Ovary (tissue), 9 donors: ENCODE data around the gene UNC93A. TPM values are rescaled to one million over a fixed set of nuclear protein-coding genes. Genes with fewer than 3 reads are reported as not detected.
"Not testable (repeated sequence)": the region's sequence is repeated elsewhere in the genome, so short reads cannot be mapped to it uniquely, and the experiment has no call there.

ENCODE experiments used
- DNase-seq, 5 donors: peaks; one replicate each; pipeline ENCODE4 v3.0.0-alpha.2; 2019 to 2020
- H3K27ac ChIP-seq, 2 donors: fragments of 200-600 bp; one replicate each; pipeline versions ENCODE4 v1.5.1 to v1.8.0; 2019 to 2022
- H3K27me3 ChIP-seq: fragments of 200-600 bp; one replicate; pipeline ENCODE4 v1.8.0; 2022
- H3K36me3 ChIP-seq: fragments of 200-600 bp; sonication (generic); one replicate; pipeline ENCODE4 v1.5.1; 2019
- H3K4me1 ChIP-seq: one replicate; pipeline ENCODE4 v1.8.1; 2013; ENCODE audit warnings: mild to moderate bottlenecking, moderate library complexity; ENCODE audit not compliant: insufficient read depth
- H3K4me3 ChIP-seq: fragments of 200-600 bp; sonication (generic); one replicate; pipeline ENCODE4 v1.5.1; 2017
- H3K9me3 ChIP-seq, 2 donors: fragments of 200-600 bp in 1 of 2; sonication (generic) in 1 of 2; one replicate each; pipeline versions ENCODE4 v1.5.1 to v1.8.1; 2013 to 2019; ENCODE audit warnings: mild to moderate bottlenecking in 1 of 2, moderate library complexity in 1 of 2
- CTCF ChIP-seq, 3 donors: fragments of 450-650 bp in 2 of 3; fragments of 200-600 bp in 1 of 3; IDR thresholded peaks; one replicate each; pipeline versions ENCODE4 v1.5.1 to v1.8.0; 2016 to 2022; ENCODE audit warnings: antibody characterized with exemption in 3 of 3, mild to moderate bottlenecking in 1 of 3
- EP300 ChIP-seq: sonication (generic); formaldehyde crosslinking; IDR thresholded peaks from one replicate; pipeline ENCODE4 v1.6.1; 2017; ENCODE audit warnings: antibody characterized with exemption
- POLR2A ChIP-seq: fragments of 450-650 bp; IDR thresholded peaks from one replicate; pipeline ENCODE4 v1.6.1; 2017; ENCODE audit warnings: antibody characterized with exemption, mild to moderate bottlenecking, moderate library complexity
- WGBS, 3 donors: extraction: QIAGEN DNeasy Blood & Tissue Kit in 1 of 3; methylation state at CpG; one replicate each; pipeline versions ENCODE4 v1.1.5 to v1.1.7; 2013 to 2017; 5-methylcytosine and 5-hydroxymethylcytosine counted together
- intact Hi-C, 4 donors: fragments of 100-400 bp; cut with DNase I; formaldehyde crosslinking; loops; one replicate each; pipeline versions ENCODE4 v1.11.0 to v1.15.1; 2022 to 2023
- polyA plus RNA-seq, 2 donors: library from polyadenylated mRNA; stranded (reverse); fragments of 200-250 nt in 1 of 2; fragments of 350-450 nt in 1 of 2; fragmentation: Illumina TruSeq in 1 of 2; extraction: RNeasy Lipid Tissue Mini Kit (QIAGEN cat#74804) in 1 of 2; gene quantifications; one replicate each; pipeline ENCODE4 v1.2.3, GENCODE V29; 2013 to 2014
- total RNA-seq, 7 donors: library from RNA; depleted of rRNA in 2 of 7; stranded (reverse); fragments of >200 nt in 2 of 7; fragmentation: NEBNext Ultra II Directional in 3 of 7; extraction: Animal tissue kit (Norgen Biotek cat#: 25700) in 3 of 7; gene quantifications; one replicate each; pipeline versions ENCODE4 v1.1.0 to v1.2.4, GENCODE V29; 2016 to 2023
- donor health status: DM: no; HTN: no; CAD: no; lungs with moderate emphysema.
- donor health status: DM: no; HTN: no; CAD: no.
- donor health status: Bipolar disorder and iron deficiency.
- donor health status: DM: yes; HTN: yes; CAD: no.
- donor health status: DM: no; HTN: no; CAD: no.
- donor health status: DM: yes; HTN: yes; CAD: no.

Gene UNC93A
- total and polyA plus RNA-seq, 9 donors, result 0.41 to 0.92 (median 0.42) TPM; not detected in 6

DNA sequence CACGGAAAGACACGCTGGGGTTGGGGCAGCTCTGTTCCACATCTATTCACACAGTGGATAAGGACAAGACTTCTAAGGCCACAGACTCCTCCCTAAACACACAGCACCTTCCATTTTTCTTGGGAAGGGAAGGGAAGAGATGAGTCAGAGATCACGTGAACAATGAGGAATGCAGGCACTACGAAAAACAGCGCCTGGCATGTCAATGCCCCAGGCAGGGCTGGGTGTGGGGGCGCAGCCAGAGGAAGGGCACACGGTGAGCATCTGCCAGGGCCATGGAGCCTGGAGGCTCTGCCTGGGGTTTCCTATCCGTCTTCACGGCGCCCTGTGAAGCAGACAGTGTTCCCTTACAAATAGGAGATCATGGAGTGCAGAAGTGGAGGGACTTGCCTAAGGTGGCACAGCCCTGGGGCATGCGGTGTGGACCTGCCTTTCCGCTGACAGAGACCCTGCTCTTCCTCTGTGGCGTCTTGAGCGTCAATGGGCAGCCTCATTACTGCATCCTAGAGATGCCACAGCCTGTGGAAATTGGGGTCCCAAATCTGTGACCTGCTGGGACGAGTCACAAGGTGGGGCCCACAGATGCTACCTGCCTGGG is 15.4 kb downstream of the UNC93A start:
- H3K27ac ChIP-seq, result no peak overlapping the region
- intact Hi-C loops, result no loop called here
- WGBS, 3 donors, result 76 to 81% (median 77%) methylated on average over 15 of the region's 15 CpGs
- no peaks in the 10 kb centered on the region for H3K27me3 ChIP-seq
- TF ChIP-seq CTCF (IDR thresholded peaks at IDR 0.05), result no peak
- TF ChIP-seq POLR2A, result no peak
- no peak overlapping the region for H3K4me3 ChIP-seq
- no peaks in the 10 kb centered on the region for H3K4me1 ChIP-seq
- no peak for DNase-seq
- H3K9me3 ChIP-seq, result no peaks in the 10 kb centered on the region
- no peaks in the 10 kb centered on the region for H3K36me3 ChIP-seq

DNA sequence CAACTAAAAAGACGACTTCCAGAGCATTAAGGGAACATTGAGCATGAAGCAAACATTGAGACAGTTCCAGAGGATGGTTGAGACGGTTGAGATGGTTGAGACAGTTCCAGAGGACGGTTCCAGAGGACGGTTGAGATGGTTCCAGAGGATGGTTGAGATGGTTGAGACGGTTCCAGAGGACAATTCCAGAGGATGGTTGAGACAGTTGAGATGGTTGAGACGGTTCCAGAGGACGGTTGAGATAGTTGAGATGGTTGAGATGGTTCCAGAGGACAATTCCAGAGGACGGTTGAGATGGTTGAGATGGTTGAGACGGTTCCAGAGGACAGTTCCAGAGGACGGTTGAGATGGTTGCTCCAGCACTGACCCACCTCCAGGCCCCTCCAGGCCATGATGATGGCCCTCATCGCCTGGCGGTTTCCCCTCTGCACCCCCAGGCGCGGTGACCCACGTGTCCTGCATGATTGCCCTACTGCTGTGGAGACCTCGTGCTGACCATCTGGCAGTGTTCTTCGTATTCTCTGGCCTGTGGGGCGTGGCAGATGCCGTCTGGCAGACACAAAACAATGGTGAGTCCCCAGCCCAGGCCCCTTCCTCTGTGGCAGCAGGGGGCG is 16.3 kb downstream of the UNC93A start:
- WGBS, 3 donors, result 83 to 90% (median 84%) methylated on average over 20 of the region's 20 CpGs
- Histone ChIP-seq H3K4me1 (no peaks in the 10 kb centered on the region), H3K27ac (no peak overlapping the region), H3K9me3 (no peaks in the 10 kb centered on the region), H3K36me3 (no peaks in the 10 kb centered on the region), H3K4me3 (no peak overlapping the region), H3K27me3 (no peaks in the 10 kb centered on the region)
- TF ChIP-seq CTCF (IDR thresholded peaks at IDR 0.05) (no peak), POLR2A (no peak), EP300 (no peak)
- intact Hi-C loops, result no loop called here
- DNase-seq, result no peak

DNA sequence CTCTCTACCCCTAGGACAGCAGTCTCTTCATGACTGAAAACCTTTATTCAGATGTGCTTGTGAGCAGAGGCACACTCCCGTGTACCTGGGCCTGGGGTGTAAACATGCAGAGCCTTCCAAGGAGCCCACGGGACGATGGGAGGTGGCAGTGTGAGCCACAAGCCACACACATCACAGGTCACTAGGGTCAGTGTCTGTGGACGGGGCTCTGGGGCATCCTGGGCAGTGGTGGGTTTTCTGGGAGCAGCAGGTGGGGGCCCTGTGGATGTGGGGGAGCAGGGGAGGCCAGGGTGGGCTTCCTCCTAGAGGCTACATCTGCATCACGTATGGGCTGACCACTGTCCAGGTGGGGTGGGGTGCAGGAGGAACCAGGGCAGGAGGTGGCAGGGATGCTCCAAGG is 17.1 kb downstream of the UNC93A start:
- no peak overlapping the region for H3K4me3 ChIP-seq
- no peak overlapping the region for H3K27ac ChIP-seq
- TF ChIP-seq CTCF (IDR thresholded peaks at IDR 0.05) (no peak), POLR2A (no peak), EP300 (no peak)
- no peaks in the 10 kb centered on the region for H3K4me1 ChIP-seq
- intact Hi-C loops, result no loop called here
- DNase-seq, result no peak
- no peaks in the 10 kb centered on the region for H3K9me3 ChIP-seq
- H3K27me3 ChIP-seq, result no peaks in the 10 kb centered on the region
- no peaks in the 10 kb centered on the region for H3K36me3 ChIP-seq
- WGBS, 3 donors, result 86 to 87% (median 87%) methylated on average over 5 of the region's 5 CpGs

DNA sequence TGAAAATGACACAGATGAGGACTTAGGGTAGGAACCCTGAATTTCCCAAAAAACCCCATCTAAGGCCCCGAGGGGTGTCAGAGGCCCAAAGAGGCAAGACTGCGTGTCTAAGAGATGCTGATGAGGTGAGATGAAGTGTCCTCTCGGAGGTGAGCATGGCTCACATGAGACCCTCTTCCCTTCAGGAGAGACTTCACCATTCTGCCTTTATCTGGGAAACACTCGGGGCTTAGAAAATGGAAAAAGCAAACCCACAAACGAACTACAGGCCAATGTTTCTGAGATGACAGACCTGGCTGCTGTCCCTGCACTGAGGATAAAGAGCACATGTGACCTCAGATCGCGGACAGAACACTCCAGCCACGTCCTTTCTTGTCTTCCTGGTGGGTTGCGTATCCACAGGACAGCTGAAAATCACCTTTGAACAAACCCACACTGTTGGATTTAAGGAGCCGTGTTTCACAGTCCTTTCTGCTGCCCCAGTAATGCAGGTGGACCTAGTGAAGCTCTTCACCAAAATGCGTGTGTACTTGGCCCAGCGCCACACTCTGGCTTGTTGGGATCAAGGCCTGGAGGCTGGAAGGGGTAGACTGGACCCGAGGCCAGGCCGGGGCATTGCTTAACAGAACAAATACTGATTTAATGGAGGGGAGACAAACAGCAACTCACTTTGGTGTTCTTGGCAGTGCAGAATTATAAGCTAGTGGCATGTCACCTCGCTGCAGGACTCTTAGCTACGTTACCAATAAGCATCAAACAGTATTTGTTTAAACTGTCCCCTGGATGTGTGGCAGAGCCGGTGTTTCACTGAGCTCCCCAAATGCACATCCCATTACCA is 18.5 kb downstream of the UNC93A start:
- 77 to 88% (median 77%) methylated on average over 15 to 17 of the region's 17 CpGs for WGBS, 3 donors
- not testable (repeated sequence) for DNase-seq

GRCh38 chr6:167311286-167311685 is 20.2 kb downstream of the UNC93A start:
- 53 to 59% (median 57%) methylated on average over 2 of the region's 2 CpGs for WGBS, 3 donors
- Histone ChIP-seq H3K4me1 (no peaks in the 10 kb centered on the region), H3K4me3 (no peak overlapping the region), H3K9me3 (no peaks in the 10 kb centered on the region), H3K27ac (no peak overlapping the region), H3K27me3 (no peaks in the 10 kb centered on the region), H3K36me3 (no peaks in the 10 kb centered on the region)
- no peak for DNase-seq
- intact Hi-C loops, result no loop called here
- TF ChIP-seq CTCF (IDR thresholded peaks at IDR 0.05) (no peak), POLR2A (no peak), EP300 (no peak)

More for the DNA sequence above, 18.5 kb downstream of the UNC93A start:
- H3K27ac ChIP-seq, intact Hi-C loops, H3K36me3 ChIP-seq, H3K4me3 ChIP-seq, H3K27me3 ChIP-seq, H3K4me1 ChIP-seq, H3K9me3 ChIP-seq: not testable (repeated sequence)

- H3K4me1 ChIP-seq, H3K9me3 ChIP-seq, H3K27ac ChIP-seq, intact Hi-C loops, H3K4me3 ChIP-seq, H3K36me3 ChIP-seq, DNase-seq, H3K27me3 ChIP-seq: not testable (repeated sequence)
- WGBS, 3 donors, result 60 to 64% (median 64%) methylated on average over 6 of the region's 6 CpGs
Observed at GRCh38 chr6:167311691-167312090, 20.6 kb downstream of the UNC93A start.
